ENCODE results near the gene FCRLA.

FCRLA gene

DNA sequence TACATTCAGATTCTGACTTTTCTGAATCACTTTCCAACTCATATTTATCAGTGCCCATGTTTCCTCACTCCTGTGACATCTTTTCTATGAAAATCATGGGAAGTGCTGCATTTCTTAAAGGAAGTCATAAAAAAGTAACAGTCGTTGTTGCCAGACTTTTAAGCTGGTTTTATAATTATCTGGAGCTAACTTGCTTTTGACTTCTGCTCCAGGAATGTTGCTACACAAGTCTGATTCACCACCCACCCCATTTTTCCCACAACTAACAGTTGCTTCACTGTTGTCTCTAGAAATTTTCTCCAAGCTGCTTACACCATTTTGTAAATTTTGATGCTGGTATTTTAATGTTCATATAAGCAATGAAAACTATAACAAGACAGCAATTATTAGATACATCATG, 26.5 kb downstream of the FCRLA start:
- no peak for DNase-seq

DNA sequence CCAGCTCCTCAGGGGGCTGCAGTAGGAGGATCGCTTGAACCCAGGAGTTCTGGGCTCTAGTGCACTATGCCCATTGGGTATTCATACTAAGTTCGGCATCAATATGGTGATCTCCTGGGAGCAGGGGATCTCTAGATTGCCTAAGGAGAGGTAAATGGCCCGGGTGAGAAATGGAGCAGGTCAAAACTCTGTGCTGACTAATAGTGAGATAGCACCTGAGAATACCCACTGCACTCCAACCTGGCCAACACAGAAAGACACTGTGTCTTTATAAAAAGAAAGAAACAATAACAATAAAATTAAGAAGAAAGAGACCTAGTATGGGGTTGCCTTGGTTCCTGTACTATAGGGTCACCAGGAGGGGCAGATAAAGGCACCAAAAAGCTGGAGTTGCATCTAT, 28.8 kb downstream of the FCRLA start:
- no peak for DNase-seq

GRCh38 chr1:161736335-161736969, 29.4 kb downstream of the FCRLA start:
- DNase-seq: no peak

DNA sequence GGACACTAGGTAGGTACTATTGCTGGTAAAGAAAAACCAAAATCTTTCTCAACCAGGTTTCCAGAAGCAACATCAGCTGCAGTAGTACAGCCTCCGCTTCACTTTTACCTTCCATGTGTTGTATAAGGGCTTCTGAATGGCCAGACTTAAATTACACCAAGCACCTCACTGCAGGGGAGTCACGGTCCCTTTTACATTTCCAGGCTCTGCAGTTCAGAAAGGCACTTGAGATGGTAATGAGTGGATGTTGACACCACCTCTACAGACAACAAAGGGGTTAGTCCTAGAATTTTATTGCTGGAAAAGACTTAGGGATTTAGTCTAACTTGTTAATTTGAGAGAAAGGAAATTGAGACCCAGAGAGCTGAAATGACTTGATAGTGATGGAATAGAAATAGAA, 30.6 kb downstream of the FCRLA start:
- no peak for DNase-seq

DNA sequence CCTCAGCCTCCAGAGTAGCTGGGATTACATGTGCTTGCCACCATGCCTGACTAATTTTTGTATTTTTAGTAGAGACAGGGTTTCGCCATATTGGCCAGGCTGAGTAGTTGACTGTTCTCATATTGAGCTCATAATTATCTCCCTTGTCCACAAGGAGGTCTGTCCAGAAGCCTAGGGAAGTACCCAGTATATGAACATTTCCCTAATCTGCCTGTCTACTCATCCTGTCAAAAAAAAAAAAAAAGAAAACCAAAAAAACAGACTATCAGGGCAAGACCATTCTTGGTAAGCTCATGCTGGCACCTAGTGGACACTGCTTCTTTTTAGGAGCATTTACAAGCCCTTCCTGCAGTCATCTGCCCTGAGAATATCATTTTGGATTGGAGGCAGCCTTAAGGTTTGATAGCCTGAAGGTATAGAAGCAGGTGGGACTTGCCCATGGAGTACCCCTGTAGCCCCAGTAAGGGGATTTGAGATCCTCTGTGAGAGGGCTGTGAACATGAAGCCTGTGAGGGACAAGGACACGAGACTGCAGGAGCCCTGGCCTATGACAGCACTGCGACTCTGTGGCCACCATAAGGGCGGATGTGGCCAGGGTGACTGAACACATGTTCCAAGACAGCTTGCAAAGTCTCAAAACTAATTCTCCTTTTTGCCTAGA, 31.7 kb downstream of the FCRLA start:
- no peak for DNase-seq

GRCh38 chr1:161739865-161740566, 33.0 kb downstream of the FCRLA start:
- DNase-seq: no peak

- DNase-seq: no peak
These were observed 33.9 kb downstream of the FCRLA start for GRCh38 chr1:161740921-161741320.

DNA sequence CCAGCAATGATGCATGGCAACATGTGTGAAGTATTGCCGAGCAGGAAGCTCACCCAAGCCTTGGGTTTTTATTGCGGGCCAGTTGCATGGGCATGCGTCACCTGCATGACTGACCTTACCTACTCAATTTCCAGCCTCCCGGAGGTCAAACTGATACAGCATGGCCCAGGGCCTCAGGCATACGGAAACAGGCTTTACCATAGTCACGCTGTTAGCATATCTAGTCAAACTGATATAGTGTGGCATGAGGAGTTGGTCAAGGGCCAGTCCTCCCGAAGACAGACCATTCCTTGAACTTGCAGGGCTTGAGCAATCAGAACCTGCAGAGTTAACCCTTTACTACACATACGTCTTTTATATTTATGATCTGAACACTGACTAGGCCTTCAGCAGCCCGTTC, 36.2 kb downstream of the FCRLA start:
- DNase-seq: no peak

DNA sequence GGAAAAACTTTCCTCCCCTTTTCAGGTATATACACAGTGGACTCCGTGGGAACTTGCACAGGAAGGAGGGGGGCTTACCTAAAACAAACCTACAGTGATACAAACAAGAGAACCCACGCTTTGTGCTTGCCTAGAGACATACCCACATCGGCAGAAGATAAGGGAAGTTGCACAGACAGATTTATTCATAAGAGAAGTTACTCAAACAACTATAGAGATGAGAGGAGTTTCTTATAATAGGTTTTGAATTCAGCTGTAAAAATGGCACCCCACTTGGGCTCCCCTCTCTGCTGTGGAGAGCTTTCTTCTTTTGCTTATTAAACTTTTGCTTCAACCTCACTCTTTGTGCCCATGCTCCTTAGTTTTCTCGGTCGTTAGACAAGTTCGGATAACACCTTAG, 40.8 kb downstream of the FCRLA start:
- DNase-seq: no peak

GRCh38 chr1:161749509-161750407, 42.7 kb downstream of the FCRLA start, which contains the start of gene DUSP12:
TSS of gene DUSP12 (plus strand) at chr1:161749786. CDS start at chr1:161749802, 16 bp downstream.
- DNase-seq: peak; percentile 78

GRCh38 chr1:161763522-161764098, 56.6 kb downstream of the FCRLA start:
- DNase-seq: no peak

Measured in activated CD4-positive, CD25-positive, alpha-beta regulatory T cell treated with anti-CD3 and anti-CD28 coated beads, Interleukin-2, amount 50 U/mL, for 72 hours (primary cell).